IMR-90 (cell line): ENCODE data around the gene RPS19. TPM values are rescaled to one million over a fixed set of nuclear protein-coding genes. Genes with fewer than 3 reads are reported as not detected.

Source experiments
- ATAC-seq: fragments of 200-7000 bp; cut with Tn5 transposase; 2 replicates; pipeline ENCODE4 v1.9.1; 2020; ENCODE audit warnings: low read depth, mild to moderate bottlenecking, moderate library complexity
- BruUV-seq: library from RNA; stranded (reverse); fragments of 400-500 nt; replicated peaks from 2 replicates; lab custom pipeline; 2021; lab: Mats Ljungman, UMichigan
- CTCF ChIA-PET: fragments of 300-600 bp; formaldehyde crosslinking; extraction: SDS; loops from one replicate; lab custom pipeline; 2021; ENCODE audit warnings: antibody characterized with exemption; lab: Yijun Ruan, JAX
- POLR2A ChIA-PET: fragments of 300-600 bp; sonication (Branson Sonifier 250); formaldehyde crosslinking; loops from one replicate; lab custom pipeline; 2022; ENCODE audit warnings: antibody characterized with exemption; ENCODE audit not compliant: unreplicated experiment; lab: Charles Lee
- DNase-seq: peaks from one replicate; pipeline ENCODE4 v3.0.0; 2013
- H2AFZ ChIP-seq: replicated peaks from 2 replicates; pipeline ENCODE3; 2013; ENCODE audit warnings: low read length, mild to moderate bottlenecking; ENCODE audit not compliant: poor library complexity
- H2AK5ac ChIP-seq: 2 replicates; pipeline ENCODE4 v1.6.1; 2013; ENCODE audit warnings: low read depth, low read length, inconsistent platforms
- H2AK9ac ChIP-seq: replicated peaks from 2 replicates; pipeline ENCODE3; 2013; ENCODE audit warnings: mild to moderate bottlenecking, low read depth, low read length, moderate library complexity; ENCODE audit not compliant: poor library complexity
- H2BK120ac ChIP-seq: 2 replicates; pipeline ENCODE4 v1.6.1; 2013; ENCODE audit warnings: low read depth, low read length, inconsistent platforms
- H2BK15ac ChIP-seq: 3 replicates; pipeline ENCODE4 v1.6.1; 2013; ENCODE audit warnings: low read depth, low read length, inconsistent platforms
- H2BK20ac ChIP-seq: 2 replicates; pipeline ENCODE4 v1.6.1; 2013; ENCODE audit warnings: low read depth, mild to moderate bottlenecking, inconsistent platforms, low read length, moderate library complexity
- H2BK5ac ChIP-seq: 2 replicates; pipeline ENCODE4 v1.6.1; 2013; ENCODE audit warnings: mild to moderate bottlenecking, low read depth, low read length, inconsistent platforms; ENCODE audit not compliant: poor library complexity, severe bottlenecking
- H3K14ac ChIP-seq: replicated peaks from 2 replicates; pipeline ENCODE4 v1.6.1; 2013; ENCODE audit warnings: low read depth, low read length, inconsistent platforms
- H3K18ac ChIP-seq: 2 replicates; pipeline ENCODE4 v1.6.1; 2013; ENCODE audit warnings: low read depth, low read length, control low read depth
- H3K23ac ChIP-seq: 2 replicates; pipeline ENCODE4 v1.6.1; 2013; ENCODE audit warnings: low read depth, low read length, inconsistent platforms
- H3K27ac ChIP-seq: 2 replicates; pipeline ENCODE4 v1.5.1; 2013; ENCODE audit warnings: mild to moderate bottlenecking, control low read depth, low read length; ENCODE audit not compliant: insufficient read depth
- H3K27me3 ChIP-seq: 2 replicates; pipeline ENCODE4 v1.6.1; 2013; ENCODE audit warnings: low read length; ENCODE audit not compliant: control insufficient read depth, insufficient read depth
- H3K36me3 ChIP-seq: 2 replicates; pipeline ENCODE4 v1.6.1; 2013; ENCODE audit warnings: low read length, mixed read lengths; ENCODE audit not compliant: control insufficient read depth, insufficient read depth
- H3K4ac ChIP-seq: 2 replicates; pipeline ENCODE4 v1.6.1; 2013; ENCODE audit warnings: low read depth, low read length, inconsistent platforms
- H3K4me1 ChIP-seq: 2 replicates; pipeline ENCODE4 v1.6.1; 2013; ENCODE audit warnings: low read length, mixed read lengths; ENCODE audit not compliant: control insufficient read depth, insufficient read depth
- H3K4me2 ChIP-seq: 2 replicates; pipeline ENCODE4 v1.6.1; 2013; ENCODE audit warnings: low read depth, mild to moderate bottlenecking, control low read depth, low read length, moderate library complexity
- H3K4me3 ChIP-seq: 2 replicates; pipeline ENCODE4 v1.5.1; 2013; ENCODE audit warnings: low read depth, mild to moderate bottlenecking, control low read depth, low read length, moderate library complexity; ENCODE audit not compliant: insufficient read depth
- H3K56ac ChIP-seq: 2 replicates; pipeline ENCODE4 v1.6.1; 2013; ENCODE audit warnings: low read length, inconsistent platforms; ENCODE audit not compliant: insufficient read depth; ENCODE audit errors: extremely low read depth
- H3K79me1 ChIP-seq, 2 experiments: 2 replicates each; pipeline ENCODE4 v1.6.1; 2013; ENCODE audit warnings: low read length in 2 of 2, inconsistent platforms in 1 of 2, low read depth in 1 of 2
- H3K9ac ChIP-seq: 2 replicates; pipeline ENCODE4 v1.6.1; 2013; ENCODE audit warnings: low read depth, low read length, control low read depth
- H3K9me1 ChIP-seq: 2 replicates; pipeline ENCODE4 v1.6.1; 2013; ENCODE audit warnings: low read length, inconsistent platforms; ENCODE audit not compliant: insufficient read depth
- H3K9me3 ChIP-seq: 2 replicates; pipeline ENCODE4 v1.6.1; 2013; ENCODE audit warnings: low read length; ENCODE audit not compliant: control insufficient read depth, insufficient read depth
- H4K20me1 ChIP-seq: 2 replicates; pipeline ENCODE4 v1.6.1; 2013; ENCODE audit warnings: low read length, inconsistent platforms; ENCODE audit not compliant: insufficient read depth
- H4K5ac ChIP-seq: 2 replicates; pipeline ENCODE4 v1.6.1; 2013; ENCODE audit warnings: mild to moderate bottlenecking, low read depth, low read length, control low read depth
- H4K8ac ChIP-seq, 2 experiments: 2 replicates each; pipeline ENCODE4 v1.6.1; 2013; ENCODE audit warnings: low read depth in 2 of 2, low read length in 2 of 2, control low read depth in 1 of 2, inconsistent platforms in 1 of 2
- H4K91ac ChIP-seq: 2 replicates; pipeline ENCODE4 v1.6.1; 2013; ENCODE audit warnings: low read depth, low read length, inconsistent platforms; ENCODE audit not compliant: insufficient read depth
- CEBPB ChIP-seq: IDR thresholded peaks from 2 replicates; pipeline ENCODE4 v1.6.1; 2012; ENCODE audit warnings: low read depth, low read length, improper control_type of control experiment
- MAFK ChIP-seq: IDR thresholded peaks from 2 replicates; pipeline ENCODE4 v1.6.1; 2012; ENCODE audit warnings: low read depth, low read length, improper control_type of control experiment
- MXI1 ChIP-seq: IDR thresholded peaks from 2 replicates; pipeline ENCODE4 v1.6.1; 2012; ENCODE audit warnings: low read depth, mild to moderate bottlenecking, low read length, moderate library complexity, borderline replicate concordance
- NFE2L2 ChIP-seq: fragments of 150-350 bp; IDR thresholded peaks from 2 replicates; pipeline ENCODE4 v1.6.1; 2016; ENCODE audit warnings: low read depth, mild to moderate bottlenecking, low read length
- POLR2A ChIP-seq: IDR thresholded peaks from 2 replicates; pipeline ENCODE4 v1.6.1; 2012; ENCODE audit warnings: mild to moderate bottlenecking, low read depth, low read length
- WGBS, 2 experiments: methylation state at CpG; one replicate each; pipeline versions ENCODE4 v1.1.5 to v1.1.7; 2013; ENCODE audit warnings: missing lambda C conversion rate in 2 of 2; ENCODE audit not compliant: insufficient read length in 1 of 2; ENCODE audit errors: extremely low coverage in 2 of 2; 5-methylcytosine and 5-hydroxymethylcytosine counted together
- dilution Hi-C: fragments of 300-500 bp; cut with HindIII; formaldehyde crosslinking; loops from one replicate; pipeline ENCODE4 v1.14.3; 2018; ENCODE audit warnings: low sequenced_read_pairs; ENCODE audit not compliant: unreplicated experiment
- in situ Hi-C: fragments of 300-500 bp; cut with MboI; formaldehyde crosslinking; loops from 3 replicates; pipeline ENCODE4 v1.14.3; 2019; ENCODE audit warnings: low sequenced_read_pairs, inconsistent platforms, mixed read lengths
- intact Hi-C: fragments of 100-400 bp; cut with micrococcal nuclease; formaldehyde crosslinking; loops from 2 replicates; pipeline ENCODE4 v1.10.0; 2022
- polyA plus RNA-seq, 3 experiments: library from polyadenylated mRNA; depleted of rRNA; stranded (reverse); fragments of >200 nt; gene quantifications; 2 replicates each; pipeline ENCODE4 v1.2.3, GENCODE V29; 2012; ENCODE audit warnings: low replicate concordance in 1 of 3
- total RNA-seq: library from RNA; depleted of rRNA; stranded (reverse); fragments of >200 nt; gene quantifications from 2 replicates; pipeline ENCODE4 v1.2.3, GENCODE V29; 2012

Gene RPS19
- total and polyA plus RNA-seq, 2 of the 4 experiments (the other 2 are of a cell fraction), result 230 to 3,988 TPM

- CTCF ChIA-PET, result interaction anchor here (1.1 kb wide), 1 partner anchor 9 kb away, joined by 6 read pairs; no protein-coding TSS in a partner anchor
- H3K27ac ChIP-seq, result no peak overlapping the region
- H3K9me1 ChIP-seq, result peaks cover 24% of the 10 kb centered on the region
- H4K91ac ChIP-seq, result no peak overlapping the region
- peak overlapping the region; percentile 45; the same call in 1 of the 2 replicates for H3K23ac ChIP-seq
- H2BK15ac ChIP-seq, result no peak overlapping the region
- WGBS, 2 experiments, result 100% methylated on average over 2 of the region's 5 CpGs; no CpG with 5 or more reads in 1 of the 2 experiments
- no TSS peak for BruUV-seq
- H3K36me3 ChIP-seq, result peaks cover 71% of the 10 kb centered on the region
- H3K4ac ChIP-seq, result no peak overlapping the region
- H2BK5ac ChIP-seq, result no peak overlapping the region
- dilution Hi-C loops, result no loop called here
- POLR2A ChIA-PET, result no interaction called here
- H2AFZ ChIP-seq, result no peak overlapping the region
- peaks cover 26 to 77% of the 10 kb centered on the region in 2 experiments for H3K79me1 ChIP-seq
- no peaks in the 10 kb centered on the region for H3K9me3 ChIP-seq
- TF ChIP-seq POLR2A (no peak), CEBPB (no peak), MXI1 (no peak), MAFK (no peak), NFE2L2 (no peak)
- no peak overlapping the region for H2BK120ac ChIP-seq
- H2AK5ac ChIP-seq, result no peak overlapping the region
- H3K18ac ChIP-seq, result no peak overlapping the region
- H3K9ac ChIP-seq, result no peak overlapping the region
- no peak for DNase-seq
- no peak overlapping the region for H3K14ac ChIP-seq
- no peak overlapping the region for H4K5ac ChIP-seq
- H3K56ac ChIP-seq, result no peak overlapping the region
- H3K4me2 ChIP-seq, result no peak overlapping the region
- ATAC-seq, result no peak
- intact Hi-C loops, result no loop called here
- H3K4me3 ChIP-seq, result no peak overlapping the region
- no peaks in the 10 kb centered on the region for H3K27me3 ChIP-seq
- peaks cover 86% of the 10 kb centered on the region for H4K20me1 ChIP-seq
- H4K8ac ChIP-seq, result no peak overlapping the region
- in situ Hi-C loops, result no loop called here
- H2BK20ac ChIP-seq, result no peak overlapping the region
- H2AK9ac ChIP-seq, result no peak overlapping the region
- H3K4me1 ChIP-seq, result peaks cover 14% of the 10 kb centered on the region
Observed at GRCh38 chr19:41864374-41864773, 4.3 kb downstream of the RPS19 start.
